ENCODE data around the gene TBC1D9. TPM values are rescaled to one million over a fixed set of nuclear protein-coding genes. Genes with fewer than 3 reads are reported as not detected.

TBC1D9 gene
- total and polyA plus RNA-seq, 9 donors: 13.2 to 28.8 (median 21.4) TPM

DNA sequence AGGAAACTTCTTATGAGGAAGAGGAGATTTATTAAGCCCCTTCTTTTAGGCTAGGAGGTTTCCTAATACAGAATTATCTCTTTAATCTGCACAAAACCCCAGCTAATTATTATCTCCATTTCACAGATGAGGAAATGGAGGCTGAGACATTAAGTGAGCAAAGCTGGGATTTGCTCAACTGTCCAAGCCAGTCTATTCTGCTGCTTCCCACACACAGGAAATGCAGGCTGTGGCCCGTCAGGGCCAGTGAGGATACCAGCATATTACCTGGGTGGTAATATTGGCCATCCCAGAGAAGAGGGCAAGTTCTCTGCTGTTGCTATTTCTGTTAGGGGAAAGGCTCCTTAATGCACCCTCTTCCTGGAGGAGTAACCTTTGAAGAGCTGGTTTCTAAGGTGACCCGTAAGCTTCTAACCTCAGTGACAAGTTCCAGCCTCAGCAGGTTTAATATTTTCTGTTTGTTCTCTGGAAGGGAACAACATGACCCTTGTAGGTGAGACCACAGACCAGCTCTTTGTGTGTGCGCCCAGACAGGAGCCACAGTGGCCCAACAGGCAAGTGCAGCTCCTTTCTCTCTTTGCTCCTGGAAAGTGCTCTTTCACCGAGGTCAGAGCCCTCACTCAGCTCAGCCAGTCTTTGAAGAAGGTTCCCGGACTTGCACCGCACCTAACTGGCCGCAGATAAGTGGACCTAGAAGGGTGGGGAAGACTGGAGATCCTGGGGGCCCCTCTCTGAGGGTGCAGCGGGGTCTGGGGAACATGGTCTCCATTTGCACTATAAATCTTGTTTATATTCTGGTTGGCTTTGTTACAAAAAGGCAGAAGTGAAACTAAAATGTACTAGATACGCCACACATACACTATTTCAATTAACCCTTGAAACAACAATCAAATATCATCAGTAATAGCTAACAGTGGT, 35.5 kb downstream of the TBC1D9 start:
- no peaks in the 10 kb centered on the region for H3K9me3 ChIP-seq
- H3K4me1 ChIP-seq (ENCODE audit: insufficient read depth): peaks cover 3% of the 10 kb centered on the region
- H3K36me3 ChIP-seq: no peaks in the 10 kb centered on the region
- no peaks in the 10 kb centered on the region for H3K27me3 ChIP-seq
- H3K4me3 ChIP-seq: no peak overlapping the region
- no peak overlapping the region for H3K27ac ChIP-seq
- TF ChIP-seq POLR2A (IDR thresholded peaks at IDR 0.05) (no peak), EP300 (IDR thresholded peaks at IDR 0.05) (no peak)
- TF ChIP-seq, protein P1, sequence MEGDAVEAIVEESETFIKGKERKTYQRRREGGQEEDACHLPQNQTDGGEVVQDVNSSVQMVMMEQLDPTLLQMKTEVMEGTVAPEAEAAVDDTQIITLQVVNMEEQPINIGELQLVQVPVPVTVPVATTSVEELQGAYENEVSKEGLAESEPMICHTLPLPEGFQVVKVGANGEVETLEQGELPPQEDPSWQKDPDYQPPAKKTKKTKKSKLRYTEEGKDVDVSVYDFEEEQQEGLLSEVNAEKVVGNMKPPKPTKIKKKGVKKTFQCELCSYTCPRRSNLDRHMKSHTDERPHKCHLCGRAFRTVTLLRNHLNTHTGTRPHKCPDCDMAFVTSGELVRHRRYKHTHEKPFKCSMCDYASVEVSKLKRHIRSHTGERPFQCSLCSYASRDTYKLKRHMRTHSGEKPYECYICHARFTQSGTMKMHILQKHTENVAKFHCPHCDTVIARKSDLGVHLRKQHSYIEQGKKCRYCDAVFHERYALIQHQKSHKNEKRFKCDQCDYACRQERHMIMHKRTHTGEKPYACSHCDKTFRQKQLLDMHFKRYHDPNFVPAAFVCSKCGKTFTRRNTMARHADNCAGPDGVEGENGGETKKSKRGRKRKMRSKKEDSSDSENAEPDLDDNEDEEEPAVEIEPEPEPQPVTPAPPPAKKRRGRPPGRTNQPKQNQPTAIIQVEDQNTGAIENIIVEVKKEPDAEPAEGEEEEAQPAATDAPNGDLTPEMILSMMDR (IDR thresholded peaks at IDR 0.05): no peak
- DNase-seq: no peak
- WGBS, 3 donors: 64 to 73% (median 66%) methylated on average over 9 of the region's 9 CpGs
- intact Hi-C loops (cut with DNase I): no loop called here

DNA sequence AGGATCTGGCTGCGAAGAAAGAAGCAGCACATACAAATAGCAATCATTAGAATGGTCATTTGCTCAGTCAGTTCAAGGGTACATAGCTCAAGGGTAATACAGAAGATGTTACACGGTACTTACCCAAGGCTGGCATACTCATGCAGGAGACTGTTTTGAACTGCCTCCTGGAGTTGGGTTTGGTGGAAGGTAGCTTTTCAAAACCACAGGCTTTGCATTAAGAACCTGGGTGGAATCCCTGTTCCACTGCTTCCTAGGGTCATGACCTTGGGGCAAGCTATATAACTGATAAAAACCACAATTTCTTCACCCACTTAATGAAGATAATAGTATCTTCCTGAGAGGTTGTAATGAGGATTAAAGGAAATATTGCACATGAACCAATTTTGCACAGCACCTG, 36.5 kb downstream of the TBC1D9 start:
- H3K4me3 ChIP-seq: no peak overlapping the region
- intact Hi-C loops (cut with DNase I): no loop called here

DNA sequence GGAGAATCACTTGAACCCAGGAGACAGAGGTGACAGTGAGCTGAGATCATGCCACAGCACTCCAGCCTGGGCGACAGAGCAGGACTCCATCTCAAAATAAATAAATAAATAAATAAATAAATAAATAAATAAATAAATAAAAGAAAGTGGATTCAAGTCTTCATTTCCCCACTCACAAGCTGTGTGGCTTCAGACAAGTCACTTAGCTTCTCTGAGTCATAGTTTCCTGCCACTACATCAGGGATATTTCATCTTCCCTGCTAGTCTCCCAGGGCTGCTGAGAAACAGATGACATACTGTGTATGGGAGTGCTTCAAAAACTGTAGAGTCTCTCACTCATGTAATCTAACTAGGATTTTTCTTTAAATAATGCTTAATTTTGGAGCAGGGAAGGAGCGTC, 37.2 kb downstream of the TBC1D9 start:
- Histone ChIP-seq H3K4me3 (no peak overlapping the region), H3K36me3 (no peaks in the 10 kb centered on the region), H3K4me1 (ENCODE audit: insufficient read depth) (peaks cover 3% of the 10 kb centered on the region), H3K9me3 (no peaks in the 10 kb centered on the region), H3K27ac (no peak overlapping the region), H3K27me3 (no peaks in the 10 kb centered on the region)
- TF ChIP-seq, protein P1 (IDR thresholded peaks at IDR 0.05): no peak
- TF ChIP-seq EP300 (IDR thresholded peaks at IDR 0.05) (no peak), POLR2A (IDR thresholded peaks at IDR 0.05) (no peak)
- WGBS, 3 donors: 86 to 93% (median 93%) methylated on average over 2 of the region's 2 CpGs
- intact Hi-C loops (cut with DNase I): no loop called here
- no peak for DNase-seq

More for the DNA sequence above, 36.5 kb downstream of the TBC1D9 start:
- WGBS, 3 donors: 94 to 100% (median 95%) methylated on average over 2 of the region's 2 CpGs
- no peaks in the 10 kb centered on the region for H3K36me3 ChIP-seq
- H3K27ac ChIP-seq: no peak overlapping the region
- DNase-seq: no peak
- H3K9me3 ChIP-seq: no peaks in the 10 kb centered on the region
- no peaks in the 10 kb centered on the region for H3K27me3 ChIP-seq
- H3K4me1 ChIP-seq (ENCODE audit: insufficient read depth): peaks cover 3% of the 10 kb centered on the region
- TF ChIP-seq EP300 (IDR thresholded peaks at IDR 0.05): no peak
- TF ChIP-seq, protein P1 (IDR thresholded peaks at IDR 0.05): no peak
- no peak for TF ChIP-seq POLR2A (IDR thresholded peaks at IDR 0.05)

DNA sequence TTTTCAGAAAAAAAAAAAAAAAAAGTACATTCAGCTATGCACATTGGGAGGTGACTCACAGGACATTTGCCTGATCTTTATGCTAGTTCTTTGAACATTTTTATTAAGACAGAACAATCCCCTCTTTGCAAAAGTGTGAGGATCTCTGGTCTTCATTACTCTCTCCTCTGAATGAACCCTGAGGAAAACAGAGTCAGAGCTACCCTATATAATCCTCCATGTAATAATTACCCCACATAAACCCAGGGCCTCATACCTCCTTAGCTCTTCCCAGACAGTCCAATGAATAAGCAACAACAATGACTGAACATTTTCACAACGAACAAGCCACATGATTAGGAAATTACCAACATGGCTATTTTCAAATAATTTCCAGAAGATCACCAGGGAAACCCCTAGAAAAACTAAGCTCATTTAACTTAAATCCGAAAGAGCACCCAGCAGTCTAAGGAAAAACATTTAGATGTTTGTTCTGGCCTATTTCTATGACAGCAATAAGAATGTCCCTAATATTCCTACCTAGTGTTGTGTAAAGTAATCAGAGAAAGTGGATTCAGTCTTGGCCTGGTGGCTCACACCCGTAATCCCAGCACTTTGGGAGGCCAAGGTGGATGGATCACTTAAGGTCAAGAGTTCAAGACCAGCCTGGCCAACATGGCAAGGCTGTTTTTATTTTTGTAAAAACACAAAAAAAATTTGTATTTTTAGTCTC, 37.8 kb downstream of the TBC1D9 start:
- TF ChIP-seq POLR2A (IDR thresholded peaks at IDR 0.05): no peak
- H3K9me3 ChIP-seq: no peaks in the 10 kb centered on the region
- no peaks in the 10 kb centered on the region for H3K36me3 ChIP-seq
- intact Hi-C loops (cut with DNase I): no loop called here
- no peak overlapping the region for H3K27ac ChIP-seq
- no peak for DNase-seq
- WGBS, 3 donors: 62 to 70% (median 67%) methylated on average over 3 of the region's 3 CpGs
- H3K27me3 ChIP-seq: no peaks in the 10 kb centered on the region
- no peak overlapping the region for H3K4me3 ChIP-seq
- peaks cover 3% of the 10 kb centered on the region for H3K4me1 ChIP-seq (ENCODE audit: insufficient read depth)
